Activated CD4-positive, alpha-beta T cell treated with anti-CD3 and anti-CD28 coated beads for 24 hours (primary cell): ENCODE measurements around the gene SYCP2L.

Experiments used
- DNase-seq, 2 donors: peaks; one replicate each; pipeline ENCODE4 v3.0.0-alpha.2; 2020; ENCODE audit warnings: low read depth in 2 of 2

Gene SYCP2L

GRCh38 chr6:11007715-11008608 is 121.1 kb downstream of the SYCP2L start:
- no peak for DNase-seq

- DNase-seq, result no peak
Observed at GRCh38 chr6:11008821-11009220, 122.0 kb downstream of the SYCP2L start.

GRCh38 chr6:11009353-11009752 is 122.5 kb downstream of the SYCP2L start:
- DNase-seq, result no peak

- no peak for DNase-seq
Observed at GRCh38 chr6:11011787-11012234, 125.0 kb downstream of the SYCP2L start.

- no peak for DNase-seq
Observed at GRCh38 chr6:11012295-11012754, 125.5 kb downstream of the SYCP2L start.

- no peak for DNase-seq
Observed at GRCh38 chr6:11012976-11013720, 126.3 kb downstream of the SYCP2L start.

- DNase-seq, result no peak
Observed at GRCh38 chr6:11013721-11014070, 126.8 kb downstream of the SYCP2L start.

- no peak for DNase-seq
Observed at GRCh38 chr6:11015102-11015501, 128.2 kb downstream of the SYCP2L start.

GRCh38 chr6:11016452-11016851 is 129.6 kb downstream of the SYCP2L start:
- no peak for DNase-seq

GRCh38 chr6:11017090-11017489 is 130.2 kb downstream of the SYCP2L start:
- DNase-seq, result no peak

GRCh38 chr6:11018225-11018624 is 131.4 kb downstream of the SYCP2L start:
- DNase-seq, result no peak

GRCh38 chr6:11021003-11021402 is 134.2 kb downstream of the SYCP2L start:
- no peak for DNase-seq

GRCh38 chr6:11021714-11022113 is 134.9 kb downstream of the SYCP2L start:
- DNase-seq, result no peak

GRCh38 chr6:11023032-11023431 is 136.2 kb downstream of the SYCP2L start:
- no peak for DNase-seq
